HG02610 (cell line): ENCODE measurements around the gene SIDT1.
A peak's percentile ranks its signal among the peaks of the same experiment; 100 is the strongest.

Experiments used
- ATAC-seq: cut with Tn5 transposase; IDR thresholded peaks from one replicate; pipeline ENCODE4 v1.9.1; 2021; ENCODE audit warnings: mild to moderate bottlenecking, moderate library complexity; ENCODE audit not compliant: unreplicated experiment

SIDT1 gene

GRCh38 chr3:113531826-113532697 is at the start of gene SIDT1:
Gene SIDT1, plus strand, starts transcription at chr3:113532555. Its CDS starts 467 bp downstream, at chr3:113533022.
- peak; percentile 73 for ATAC-seq

GRCh38 chr3:113485161-113485609 is 47.2 kb upstream of the SIDT1 start:
- ATAC-seq: no peak

- peak; percentile 59 for ATAC-seq
These were observed 37.3 kb upstream of the SIDT1 start for GRCh38 chr3:113495035-113495434.

- no peak for ATAC-seq
These were observed 35.4 kb upstream of the SIDT1 start for GRCh38 chr3:113496924-113497323.

- no peak for ATAC-seq
These were observed 33.9 kb upstream of the SIDT1 start for GRCh38 chr3:113498221-113499005.

GRCh38 chr3:113499081-113499480 is 33.3 kb upstream of the SIDT1 start:
- ATAC-seq: no peak

GRCh38 chr3:113501597-113501996 is 30.8 kb upstream of the SIDT1 start:
- ATAC-seq: no peak

- no peak for ATAC-seq
These were observed 26.5 kb upstream of the SIDT1 start for GRCh38 chr3:113505867-113506266.

- no peak for ATAC-seq
These were observed 24.8 kb upstream of the SIDT1 start for GRCh38 chr3:113507501-113508067.

GRCh38 chr3:113508966-113509365 is 23.4 kb upstream of the SIDT1 start:
- ATAC-seq: no peak

GRCh38 chr3:113514265-113514769 is 18.0 kb upstream of the SIDT1 start:
- no peak for ATAC-seq

- no peak for ATAC-seq
These were observed 16.2 kb upstream of the SIDT1 start for GRCh38 chr3:113516115-113516505.

GRCh38 chr3:113521981-113522380 is 10.4 kb upstream of the SIDT1 start:
- no peak for ATAC-seq

- ATAC-seq: no peak
These were observed 9.1 kb upstream of the SIDT1 start for GRCh38 chr3:113523241-113523640.

GRCh38 chr3:113532698-113533533 is 561 bp downstream of the SIDT1 start:
- ATAC-seq: peak; percentile 25

- ATAC-seq: no peak
These were observed 1.2 kb downstream of the SIDT1 start for GRCh38 chr3:113533534-113533892.

- ATAC-seq: peak; percentile 23
These were observed 2.0 kb downstream of the SIDT1 start for GRCh38 chr3:113534365-113534764.

- no peak for ATAC-seq
These were observed 3.5 kb downstream of the SIDT1 start for GRCh38 chr3:113535898-113536297.

GRCh38 chr3:113536627-113537101 is 4.3 kb downstream of the SIDT1 start:
- ATAC-seq: no peak

- no peak for ATAC-seq
These were observed 4.8 kb downstream of the SIDT1 start for GRCh38 chr3:113537155-113537554.
